Measurements from ENCODE around the gene TGFA.

DNA sequence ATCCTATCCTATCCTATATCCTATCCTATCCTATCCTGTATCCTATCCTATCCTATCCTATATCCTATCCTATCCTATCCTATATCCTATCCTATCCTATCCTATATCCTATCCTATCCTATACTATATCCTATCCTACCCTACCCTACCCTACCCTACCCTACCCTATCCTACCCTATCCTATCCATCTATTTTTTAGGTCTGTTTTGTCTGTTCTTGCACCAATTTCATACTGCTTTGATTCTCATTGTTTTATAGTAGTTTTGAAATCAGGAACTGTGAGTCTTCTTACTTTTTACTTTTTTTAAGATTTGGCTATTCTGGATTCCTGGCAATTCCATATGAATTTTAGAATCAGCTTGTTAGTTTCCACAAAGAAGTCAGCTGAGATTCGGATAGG is 118.5 kb downstream of the TGFA start:
- TF ChIP-seq EZH2 (IDR thresholded peaks at IDR 0.05; ENCODE audit: insufficient read depth, poor library complexity, severe bottlenecking) (no peak), EZH2phosphoT487 (IDR thresholded peaks at IDR 0.05; ENCODE audit: insufficient read depth, low read depth) (no peak)
